Measurements from ENCODE around the gene EFCAB11. TPM values are rescaled to one million over a fixed set of nuclear protein-coding genes. Genes with fewer than 3 reads are reported as not detected.

The EFCAB11 gene
- total RNA-seq, 1 experiment from 2014 or later = 10.6 TPM

- ChIA-PET POLR2A (no interaction called here), CTCF (interaction anchor here (0.6 kb wide), 1 partner anchor 80 kb away, joined by 4 read pairs; no protein-coding TSS in a partner anchor)
- H3K36me3 Mint-ChIP-seq (ENCODE audit: insufficient read depth, unreplicated experiment) = no peaks in the 10 kb centered on the region
- H3K27ac Mint-ChIP-seq (ENCODE audit: low read depth, unreplicated experiment) = no peak overlapping the region
- TF ChIP-seq CTCF (IDR thresholded peaks at IDR 0.05; ENCODE audit: unreplicated experiment) = no peak
- BruUV-seq (replicated peaks) = no TSS peak
- H3K4me3 Mint-ChIP-seq (ENCODE audit: unreplicated experiment) = no peak overlapping the region
- H3K27me3 Mint-ChIP-seq (ENCODE audit: insufficient read depth, unreplicated experiment) = no peaks in the 10 kb centered on the region
- intact Hi-C loops (cut with micrococcal nuclease) = no loop called here
- H3K9me3 Mint-ChIP-seq (ENCODE audit: unreplicated experiment) = peaks cover 22% of the 10 kb centered on the region
- no peaks in the 10 kb centered on the region for H3K4me1 Mint-ChIP-seq (ENCODE audit: insufficient read depth, unreplicated experiment)
- DNase-seq (ENCODE audit: unreplicated experiment) = no peak
Measured at GRCh38 chr14:89827265-89827664, 127.3 kb downstream of the EFCAB11 start.

- no peak for TF ChIP-seq CTCF (IDR thresholded peaks at IDR 0.05; ENCODE audit: unreplicated experiment)
- Mint-ChIP-seq H3K4me1 (ENCODE audit: insufficient read depth, unreplicated experiment) (no peaks in the 10 kb centered on the region), H3K36me3 (ENCODE audit: insufficient read depth, unreplicated experiment) (no peaks in the 10 kb centered on the region), H3K9me3 (ENCODE audit: unreplicated experiment) (peaks cover 22% of the 10 kb centered on the region), H3K4me3 (ENCODE audit: unreplicated experiment) (no peak overlapping the region), H3K27ac (ENCODE audit: low read depth, unreplicated experiment) (no peak overlapping the region), H3K27me3 (ENCODE audit: insufficient read depth, unreplicated experiment) (no peaks in the 10 kb centered on the region)
- DNase-seq (ENCODE audit: unreplicated experiment) = no peak
- intact Hi-C loops (cut with micrococcal nuclease) = no loop called here
- ChIA-PET CTCF (interaction anchor here (0.5 kb wide), 1 partner anchor 157 kb away, joined by 3 read pairs; no protein-coding TSS in a partner anchor), POLR2A (interaction anchor here (0.7 kb wide), 1 partner anchor 1852 kb away, joined by 3 read pairs; no protein-coding TSS in a partner anchor)
- no TSS peak for BruUV-seq (replicated peaks)
Measured at GRCh38 chr14:89826596-89826995, 127.9 kb downstream of the EFCAB11 start.

- no peaks in the 10 kb centered on the region for H3K27me3 Mint-ChIP-seq (ENCODE audit: insufficient read depth, unreplicated experiment)
- H3K36me3 Mint-ChIP-seq (ENCODE audit: insufficient read depth, unreplicated experiment) = no peaks in the 10 kb centered on the region
- intact Hi-C loops (cut with micrococcal nuclease) = no loop called here
- H3K4me1 Mint-ChIP-seq (ENCODE audit: insufficient read depth, unreplicated experiment) = no peaks in the 10 kb centered on the region
- TF ChIP-seq CTCF (IDR thresholded peaks at IDR 0.05; ENCODE audit: unreplicated experiment) = no peak
- ChIA-PET POLR2A (no interaction called here), CTCF (no interaction called here)
- H3K9me3 Mint-ChIP-seq (ENCODE audit: unreplicated experiment) = peaks cover 22% of the 10 kb centered on the region
- no peak overlapping the region for H3K27ac Mint-ChIP-seq (ENCODE audit: low read depth, unreplicated experiment)
- no peak for DNase-seq (ENCODE audit: unreplicated experiment)
- H3K4me3 Mint-ChIP-seq (ENCODE audit: unreplicated experiment) = no peak overlapping the region
- no TSS peak for BruUV-seq (replicated peaks)
Measured at GRCh38 chr14:89823743-89824142, 130.8 kb downstream of the EFCAB11 start.

GRCh38 chr14:89814126-89814525 lies 140.4 kb downstream of the EFCAB11 start:
- ChIA-PET CTCF (interaction anchor here (0.8 to 1.0 kb wide), 2 partner anchors 22 to 83 kb away, joined by 3 to 5 read pairs; no protein-coding TSS in a partner anchor), POLR2A (no interaction called here)
- Mint-ChIP-seq H3K4me3 (ENCODE audit: unreplicated experiment) (no peak overlapping the region), H3K4me1 (ENCODE audit: insufficient read depth, unreplicated experiment) (peaks cover 6% of the 10 kb centered on the region), H3K27ac (ENCODE audit: low read depth, unreplicated experiment) (no peak overlapping the region), H3K9me3 (ENCODE audit: unreplicated experiment) (no peaks in the 10 kb centered on the region), H3K36me3 (ENCODE audit: insufficient read depth, unreplicated experiment) (no peaks in the 10 kb centered on the region), H3K27me3 (ENCODE audit: insufficient read depth, unreplicated experiment) (no peaks in the 10 kb centered on the region)
- no TSS peak for BruUV-seq (replicated peaks)
- no peak for TF ChIP-seq CTCF (IDR thresholded peaks at IDR 0.05; ENCODE audit: unreplicated experiment)
- no peak for DNase-seq (ENCODE audit: unreplicated experiment)
- intact Hi-C loops (cut with micrococcal nuclease) = no loop called here
